Neural crest cell (in vitro differentiated cells): Measurements from ENCODE around the gene HTR1B. TPM values are rescaled to one million over a fixed set of nuclear protein-coding genes. Genes with fewer than 3 reads are reported as not detected.

Experiments
- DNase-seq: peaks from one replicate; pipeline ENCODE4 v3.0.0; 2021; ENCODE audit warnings: low read depth, mixed read lengths, low spot score
- H3K27ac Mint-ChIP-seq: one replicate; pipeline ENCODE4 v1.8.0; 2021; ENCODE audit warnings: mild to moderate bottlenecking, mixed read lengths; ENCODE audit not compliant: unreplicated experiment
- H3K27me3 Mint-ChIP-seq: 2 replicates; pipeline ENCODE4 v1.8.0; 2021; ENCODE audit warnings: low read depth, mild to moderate bottlenecking, mixed read lengths
- H3K36me3 Mint-ChIP-seq: 2 replicates; pipeline ENCODE4 v1.8.0; 2021; ENCODE audit warnings: low read depth, mild to moderate bottlenecking, mixed read lengths
- H3K4me1 Mint-ChIP-seq: 2 replicates; pipeline ENCODE4 v1.8.0; 2021; ENCODE audit warnings: mixed read lengths
- H3K4me3 Mint-ChIP-seq: one replicate; pipeline ENCODE4 v1.8.0; 2021; ENCODE audit warnings: mild to moderate bottlenecking, mixed read lengths
- H3K9me3 Mint-ChIP-seq: 2 replicates; pipeline ENCODE4 v1.8.0; 2021; ENCODE audit warnings: mixed read lengths
- CTCF ChIP-seq: fragments of 200-600 bp; sonication (generic); conservative IDR thresholded peaks from 2 replicates; pipeline ENCODE4 v1.5.0; 2021; ENCODE audit warnings: antibody characterized with exemption, mild to moderate bottlenecking
- total RNA-seq: library from RNA; stranded (reverse); gene quantifications from 2 replicates; pipeline ENCODE4 v1.2.1, GENCODE V29; 2021

The HTR1B gene
- total RNA-seq, 1 donor from 2014 or later, result 0.16 TPM

GRCh38 chr6:77462359-77463307 lies 658 bp downstream of the HTR1B start:
- peak overlapping the region; percentile 89 for H3K4me3 Mint-ChIP-seq
- H3K36me3 Mint-ChIP-seq, result peaks cover 6% of the 10 kb centered on the region
- DNase-seq, result peak; percentile 7
- peaks cover 94% of the 10 kb centered on the region for H3K27me3 Mint-ChIP-seq
- no peaks in the 10 kb centered on the region for H3K9me3 Mint-ChIP-seq
- peaks cover 32% of the 10 kb centered on the region for H3K4me1 Mint-ChIP-seq
- no peak overlapping the region for H3K27ac Mint-ChIP-seq
- peak; percentile 53 for TF ChIP-seq CTCF

GRCh38 chr6:77461796-77462195 lies 1.5 kb downstream of the HTR1B start:
- Mint-ChIP-seq H3K36me3 (peaks cover 6% of the 10 kb centered on the region), H3K4me3 (peak overlapping the region; percentile 89)

GRCh38 chr6:77458421-77458820 lies 4.9 kb downstream of the HTR1B start:
- H3K27ac Mint-ChIP-seq, result no peak overlapping the region
- no peaks in the 10 kb centered on the region for H3K9me3 Mint-ChIP-seq
- H3K27me3 Mint-ChIP-seq, result peaks cover 55% of the 10 kb centered on the region
- no peak for DNase-seq
- H3K4me1 Mint-ChIP-seq, result peaks cover 13% of the 10 kb centered on the region
- H3K36me3 Mint-ChIP-seq, result peaks cover 6% of the 10 kb centered on the region
- TF ChIP-seq CTCF, result no peak
- no peak overlapping the region for H3K4me3 Mint-ChIP-seq

More at GRCh38 chr6:77461796-77462195, 1.5 kb downstream of the HTR1B start:
- DNase-seq, result no peak
- Mint-ChIP-seq H3K9me3 (no peaks in the 10 kb centered on the region), H3K27ac (no peak overlapping the region), H3K27me3 (peaks cover 86% of the 10 kb centered on the region), H3K4me1 (peaks cover 30% of the 10 kb centered on the region)
- TF ChIP-seq CTCF, result no peak

GRCh38 chr6:77457720-77458349 lies 5.5 kb downstream of the HTR1B start:
- TF ChIP-seq CTCF, result peak; percentile 84
- Mint-ChIP-seq H3K27ac (no peak overlapping the region), H3K9me3 (no peaks in the 10 kb centered on the region), H3K4me1 (peaks cover 7% of the 10 kb centered on the region), H3K27me3 (peaks cover 49% of the 10 kb centered on the region), H3K4me3 (peak overlapping the region; percentile 16), H3K36me3 (peaks cover 6% of the 10 kb centered on the region)
- DNase-seq, result peak; percentile 81

GRCh38 chr6:77456531-77457248 lies 6.6 kb downstream of the HTR1B start:
- no peaks in the 10 kb centered on the region for H3K9me3 Mint-ChIP-seq
- no peak overlapping the region for H3K4me3 Mint-ChIP-seq
- H3K27ac Mint-ChIP-seq, result no peak overlapping the region
- peaks cover 37% of the 10 kb centered on the region for H3K27me3 Mint-ChIP-seq
- no peaks in the 10 kb centered on the region for H3K4me1 Mint-ChIP-seq
- no peak for DNase-seq
- TF ChIP-seq CTCF, result no peak
- H3K36me3 Mint-ChIP-seq, result no peaks in the 10 kb centered on the region
